Progenitor cell of endocrine pancreas (in vitro differentiated cells): ENCODE measurements around the gene ADCY10. TPM values are rescaled to one million over a fixed set of nuclear protein-coding genes. Genes with fewer than 3 reads are reported as not detected.

Experiments used
- DNase-seq: peaks from one replicate; pipeline ENCODE4 v3.0.0; 2021; ENCODE audit warnings: low spot score; ENCODE audit not compliant: unreplicated experiment
- H3K27ac Mint-ChIP-seq: 2 replicates; pipeline ENCODE4 v1.8.0; 2021; ENCODE audit warnings: mild to moderate bottlenecking, moderate library complexity, mixed read lengths
- H3K27me3 Mint-ChIP-seq: 2 replicates; pipeline ENCODE4 v1.8.0; 2021; ENCODE audit warnings: mixed read lengths
- H3K36me3 Mint-ChIP-seq: 2 replicates; pipeline ENCODE4 v1.8.0; 2022; ENCODE audit warnings: mixed read lengths; ENCODE audit not compliant: insufficient read depth
- H3K4me1 Mint-ChIP-seq: 2 replicates; pipeline ENCODE4 v1.8.0; 2021; ENCODE audit warnings: low read depth, mixed read lengths
- H3K4me3 Mint-ChIP-seq: 2 replicates; pipeline ENCODE4 v1.8.0; 2021; ENCODE audit warnings: low read depth, mild to moderate bottlenecking, moderate library complexity, mixed read lengths
- H3K9me3 Mint-ChIP-seq: 2 replicates; pipeline ENCODE4 v1.8.0; 2021; ENCODE audit warnings: low read depth, mixed read lengths
- CTCF ChIP-seq: fragments of 200-600 bp; sonication (generic); IDR thresholded peaks from one replicate; pipeline ENCODE4 v1.5.0; 2021; ENCODE audit warnings: antibody characterized with exemption, mild to moderate bottlenecking; ENCODE audit not compliant: unreplicated experiment
- long read RNA-seq: library from polyadenylated mRNA; unstranded; transcript quantifications from one replicate; pipeline ENCODE4 v2.0.0, GENCODE V29; 2020
- total RNA-seq: library from RNA; stranded (reverse); gene quantifications from 2 replicates; pipeline ENCODE4 v1.2.1, GENCODE V29; 2021

The ADCY10 gene
- total RNA-seq, result 0.55 and 0.60 TPM in 2 replicates
- long read RNA-seq, partial matches to known transcripts, result 0 of 1 reads
- long read RNA-seq, other reads (novel, unspliced or antisense), result 1 of 1 reads

GRCh38 chr1:167913895-167914496 is at the start of gene ADCY10:
TSS of gene ADCY10 (minus strand) at chr1:167914134. CDS start at chr1:167905140, 8,994 bp downstream.
- no peak for DNase-seq
- Mint-ChIP-seq H3K4me3 (no peak within 1 kb of the TSS), H3K36me3 (peaks cover 34% of the 10 kb centered on the region), H3K9me3 (peaks cover 9% of the 10 kb centered on the region), H3K27ac (no peak within 1 kb of the TSS), H3K27me3 (no peaks in the 10 kb centered on the region), H3K4me1 (peaks cover 17% of the 10 kb centered on the region)
- no peak for TF ChIP-seq CTCF

- Mint-ChIP-seq H3K36me3 (peaks cover 53% of the 10 kb centered on the region), H3K9me3 (peaks cover 9% of the 10 kb centered on the region), H3K4me3 (no peak overlapping the region), H3K27ac (no peak overlapping the region), H3K27me3 (no peaks in the 10 kb centered on the region), H3K4me1 (peaks cover 3% of the 10 kb centered on the region)
- no peak for TF ChIP-seq CTCF
- no peak for DNase-seq
Observed at GRCh38 chr1:167957710-167958109, 43.8 kb upstream of the ADCY10 start.

GRCh38 chr1:167955915-167956314 is 42.0 kb upstream of the ADCY10 start:
- Mint-ChIP-seq H3K4me1 (no peaks in the 10 kb centered on the region), H3K9me3 (peaks cover 6% of the 10 kb centered on the region), H3K27me3 (no peaks in the 10 kb centered on the region), H3K4me3 (no peak overlapping the region), H3K36me3 (peaks cover 47% of the 10 kb centered on the region), H3K27ac (no peak overlapping the region)
- DNase-seq, result no peak
- TF ChIP-seq CTCF, result no peak

- H3K27me3 Mint-ChIP-seq, result no peaks in the 10 kb centered on the region
- H3K4me1 Mint-ChIP-seq, result peaks cover 20% of the 10 kb centered on the region
- no peak overlapping the region for H3K4me3 Mint-ChIP-seq
- H3K36me3 Mint-ChIP-seq, result peaks cover 28% of the 10 kb centered on the region
- no peak for TF ChIP-seq CTCF
- H3K9me3 Mint-ChIP-seq, result peaks cover 8% of the 10 kb centered on the region
- no peak overlapping the region for H3K27ac Mint-ChIP-seq
- no peak for DNase-seq
Observed at GRCh38 chr1:167950569-167950968, 36.6 kb upstream of the ADCY10 start.

- Mint-ChIP-seq H3K27me3 (no peaks in the 10 kb centered on the region), H3K36me3 (peaks cover 26% of the 10 kb centered on the region), H3K4me1 (peaks cover 23% of the 10 kb centered on the region), H3K4me3 (no peak overlapping the region), H3K27ac (no peak overlapping the region), H3K9me3 (peaks cover 12% of the 10 kb centered on the region)
- DNase-seq, result no peak
- TF ChIP-seq CTCF, result no peak
Observed at GRCh38 chr1:167949785-167950184, 35.9 kb upstream of the ADCY10 start.
